Measurements from ENCODE around the gene RAB26.

Gene RAB26

DNA sequence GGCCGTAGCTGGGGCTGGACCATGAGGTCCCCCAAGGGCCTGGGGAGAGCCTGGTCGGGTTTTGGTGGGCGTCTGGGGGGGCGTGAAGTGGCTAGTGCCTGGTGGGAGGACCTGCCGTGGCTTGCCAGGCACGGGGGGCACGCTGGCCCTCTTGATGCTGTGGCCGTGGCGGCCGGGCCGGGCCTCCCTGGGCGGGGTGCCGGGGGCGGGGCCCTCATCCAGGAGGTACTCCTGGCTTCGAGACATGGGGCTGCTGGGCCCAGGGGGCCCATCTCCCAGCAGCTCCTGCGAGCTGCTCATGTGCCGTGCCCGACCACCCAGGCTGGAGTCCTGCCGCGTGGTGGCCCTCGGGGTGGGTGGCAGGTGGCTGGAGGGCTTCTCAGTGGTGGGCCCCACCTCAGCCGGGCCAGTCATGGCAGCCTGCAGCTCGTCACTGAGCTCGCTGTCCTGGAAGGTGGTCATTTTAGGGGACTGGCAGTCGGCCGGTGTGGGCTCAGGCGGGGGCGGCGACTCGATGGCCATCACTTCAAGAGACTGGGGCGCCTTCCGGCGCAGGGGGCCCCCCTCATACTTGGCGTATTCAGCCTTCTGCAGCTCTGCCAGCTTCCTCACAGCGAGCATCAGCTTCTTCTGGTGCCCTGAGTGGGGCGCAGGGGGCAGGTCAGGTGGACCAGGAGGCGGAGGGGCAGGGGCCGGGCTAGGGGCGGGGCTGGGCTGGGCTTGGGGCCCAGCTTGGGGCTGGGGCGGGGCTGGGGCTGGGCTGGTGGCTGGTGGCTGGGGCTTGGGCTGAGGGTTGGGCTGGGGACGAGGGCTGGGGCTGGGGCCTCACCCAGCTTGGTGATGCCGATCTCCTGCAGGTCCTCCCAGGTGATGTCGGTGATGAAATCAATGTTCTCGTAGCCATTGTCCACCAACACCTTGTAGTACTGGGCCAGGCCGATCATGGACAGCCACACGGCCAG is 32.8 kb downstream of the RAB26 start:
- H3K27me3 ChIP-seq (ENCODE audit: control insufficient read depth, insufficient read depth, low read length): no peaks in the 10 kb centered on the region
- H3K79me2 ChIP-seq: no peaks in the 10 kb centered on the region
- H3K27ac ChIP-seq: no peak overlapping the region
- H2AFZ ChIP-seq: no peak overlapping the region
- no peaks in the 10 kb centered on the region for H3K4me1 ChIP-seq
- H3K36me3 ChIP-seq (ENCODE audit: control insufficient read depth, insufficient read depth, low read length): no peaks in the 10 kb centered on the region
- TF ChIP-seq, protein P1, sequence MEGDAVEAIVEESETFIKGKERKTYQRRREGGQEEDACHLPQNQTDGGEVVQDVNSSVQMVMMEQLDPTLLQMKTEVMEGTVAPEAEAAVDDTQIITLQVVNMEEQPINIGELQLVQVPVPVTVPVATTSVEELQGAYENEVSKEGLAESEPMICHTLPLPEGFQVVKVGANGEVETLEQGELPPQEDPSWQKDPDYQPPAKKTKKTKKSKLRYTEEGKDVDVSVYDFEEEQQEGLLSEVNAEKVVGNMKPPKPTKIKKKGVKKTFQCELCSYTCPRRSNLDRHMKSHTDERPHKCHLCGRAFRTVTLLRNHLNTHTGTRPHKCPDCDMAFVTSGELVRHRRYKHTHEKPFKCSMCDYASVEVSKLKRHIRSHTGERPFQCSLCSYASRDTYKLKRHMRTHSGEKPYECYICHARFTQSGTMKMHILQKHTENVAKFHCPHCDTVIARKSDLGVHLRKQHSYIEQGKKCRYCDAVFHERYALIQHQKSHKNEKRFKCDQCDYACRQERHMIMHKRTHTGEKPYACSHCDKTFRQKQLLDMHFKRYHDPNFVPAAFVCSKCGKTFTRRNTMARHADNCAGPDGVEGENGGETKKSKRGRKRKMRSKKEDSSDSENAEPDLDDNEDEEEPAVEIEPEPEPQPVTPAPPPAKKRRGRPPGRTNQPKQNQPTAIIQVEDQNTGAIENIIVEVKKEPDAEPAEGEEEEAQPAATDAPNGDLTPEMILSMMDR (IDR thresholded peaks at IDR 0.05): no peak
- H3K4me2 ChIP-seq (ENCODE audit: low read length): no peak overlapping the region
- H3K9me3 ChIP-seq (ENCODE audit: control insufficient read depth, low read length): no peaks in the 10 kb centered on the region
- no peak overlapping the region for H3K4me3 ChIP-seq (ENCODE audit: low read depth, low read length)
- no peak overlapping the region for H3K9ac ChIP-seq

DNA sequence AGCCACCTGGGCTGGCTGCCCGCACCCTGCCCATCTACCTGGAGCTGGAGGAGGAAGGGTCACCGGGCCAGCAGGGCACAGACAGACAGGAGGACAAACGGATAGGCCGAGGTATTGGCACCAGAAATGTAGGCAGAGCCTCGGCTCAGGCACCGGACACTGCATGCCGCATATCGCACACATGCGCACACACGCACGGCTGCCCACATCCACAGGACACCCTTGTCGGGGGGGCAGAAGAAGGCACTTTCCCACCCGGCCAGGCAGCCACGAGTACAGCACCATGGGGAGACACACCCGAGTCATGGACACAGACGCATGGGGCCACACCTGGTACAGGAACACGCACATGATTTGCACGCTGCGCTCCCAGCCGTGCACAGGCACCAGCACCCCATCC is 33.5 kb downstream of the RAB26 start:
- TF ChIP-seq, protein P1 (IDR thresholded peaks at IDR 0.05): no peak
- no peaks in the 10 kb centered on the region for H3K9me3 ChIP-seq (ENCODE audit: control insufficient read depth, low read length)
- H3K4me1 ChIP-seq: no peaks in the 10 kb centered on the region
- H3K9ac ChIP-seq: no peak overlapping the region
- no peaks in the 10 kb centered on the region for H3K36me3 ChIP-seq (ENCODE audit: control insufficient read depth, insufficient read depth, low read length)
- H2AFZ ChIP-seq: no peak overlapping the region
- no peaks in the 10 kb centered on the region for H3K27me3 ChIP-seq (ENCODE audit: control insufficient read depth, insufficient read depth, low read length)
- H3K79me2 ChIP-seq: no peaks in the 10 kb centered on the region
- no peak overlapping the region for H3K4me2 ChIP-seq (ENCODE audit: low read length)
- H3K4me3 ChIP-seq (ENCODE audit: low read depth, low read length): no peak overlapping the region
- no peak overlapping the region for H3K27ac ChIP-seq

DNA sequence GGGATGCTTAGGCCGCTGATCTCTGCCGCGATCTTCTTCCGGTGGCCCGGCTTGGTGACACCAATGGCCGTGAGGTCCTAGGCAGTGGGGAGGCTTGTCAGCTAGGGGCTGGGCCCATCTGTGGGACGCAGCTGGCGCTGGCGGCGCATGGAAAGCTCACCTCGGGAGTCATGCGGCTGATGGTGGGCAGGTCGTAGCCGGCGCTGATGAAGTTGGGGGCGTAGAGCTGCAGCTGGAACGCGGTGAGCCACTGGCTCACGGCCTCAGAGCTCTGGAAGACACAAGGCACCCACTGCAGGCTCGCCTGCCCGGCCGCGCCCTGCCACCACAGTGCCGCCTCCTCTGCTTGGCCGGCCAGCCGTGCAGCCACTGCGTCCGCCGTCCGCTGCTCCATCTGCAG is 35.2 kb downstream of the RAB26 start:
- Histone ChIP-seq H3K27ac (no peak overlapping the region), H3K27me3 (ENCODE audit: control insufficient read depth, insufficient read depth, low read length) (no peaks in the 10 kb centered on the region), H3K9me3 (ENCODE audit: control insufficient read depth, low read length) (no peaks in the 10 kb centered on the region), H3K4me3 (ENCODE audit: low read depth, low read length) (no peak overlapping the region), H3K36me3 (ENCODE audit: control insufficient read depth, insufficient read depth, low read length) (no peaks in the 10 kb centered on the region), H3K79me2 (no peaks in the 10 kb centered on the region), H3K4me2 (ENCODE audit: low read length) (no peak overlapping the region), H3K4me1 (no peaks in the 10 kb centered on the region), H2AFZ (no peak overlapping the region), H3K9ac (no peak overlapping the region)
- TF ChIP-seq, protein P1 (IDR thresholded peaks at IDR 0.05): no peak

DNA sequence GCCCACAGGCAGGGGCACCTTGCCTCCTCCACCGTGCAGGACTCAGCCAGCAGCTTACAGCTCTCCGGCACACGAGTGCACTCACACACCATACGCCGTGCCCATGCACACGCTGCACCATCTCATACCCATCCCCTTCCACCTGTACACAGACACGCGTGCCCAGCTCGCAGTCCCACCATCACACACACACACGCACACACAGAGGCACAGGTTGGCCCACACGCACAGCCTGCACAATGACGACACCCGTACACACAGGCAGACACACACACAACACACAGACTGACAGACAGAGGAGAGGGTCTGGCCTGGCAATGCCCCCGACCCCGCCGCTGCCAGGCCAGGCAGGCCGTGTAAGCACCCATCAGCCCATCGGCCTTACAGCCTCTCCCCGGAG is 35.9 kb downstream of the RAB26 start:
- TF ChIP-seq, protein P1 (IDR thresholded peaks at IDR 0.05): no peak
- H3K4me1 ChIP-seq: no peaks in the 10 kb centered on the region
- H3K27me3 ChIP-seq (ENCODE audit: control insufficient read depth, insufficient read depth, low read length): no peaks in the 10 kb centered on the region
- H3K36me3 ChIP-seq (ENCODE audit: control insufficient read depth, insufficient read depth, low read length): no peaks in the 10 kb centered on the region
- H2AFZ ChIP-seq: no peak overlapping the region
- no peak overlapping the region for H3K4me2 ChIP-seq (ENCODE audit: low read length)
- H3K4me3 ChIP-seq (ENCODE audit: low read depth, low read length): no peak overlapping the region
- no peak overlapping the region for H3K27ac ChIP-seq
- no peaks in the 10 kb centered on the region for H3K79me2 ChIP-seq
- H3K9ac ChIP-seq: no peak overlapping the region
- H3K9me3 ChIP-seq (ENCODE audit: control insufficient read depth, low read length): no peaks in the 10 kb centered on the region

DNA sequence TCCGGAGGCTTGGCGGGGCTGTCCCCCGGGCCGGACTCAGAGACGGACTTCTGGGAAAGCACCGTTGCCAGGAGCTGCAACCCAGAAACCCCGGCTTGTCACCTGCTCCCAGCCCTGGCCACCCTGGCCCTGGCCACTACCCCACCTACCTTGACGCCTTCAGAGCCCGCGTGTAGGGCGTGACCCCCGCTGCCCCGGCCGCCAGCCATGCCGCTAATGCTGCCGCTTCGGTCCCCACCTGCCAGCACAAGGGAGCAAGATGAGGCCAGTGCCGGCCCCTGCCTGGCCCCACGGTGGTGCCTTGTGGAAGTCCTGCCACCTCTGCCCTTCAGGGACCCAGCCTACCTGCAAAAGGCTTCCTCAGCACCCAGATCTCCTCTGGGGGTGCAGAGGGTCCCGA is 36.5 kb downstream of the RAB26 start:
- H3K9ac ChIP-seq: no peak overlapping the region
- H3K27me3 ChIP-seq (ENCODE audit: control insufficient read depth, insufficient read depth, low read length): no peaks in the 10 kb centered on the region
- H3K4me1 ChIP-seq: no peaks in the 10 kb centered on the region
- no peaks in the 10 kb centered on the region for H3K36me3 ChIP-seq (ENCODE audit: control insufficient read depth, insufficient read depth, low read length)
- no peaks in the 10 kb centered on the region for H3K9me3 ChIP-seq (ENCODE audit: control insufficient read depth, low read length)
- H3K79me2 ChIP-seq: no peaks in the 10 kb centered on the region
- H3K4me2 ChIP-seq (ENCODE audit: low read length): no peak overlapping the region
- no peak overlapping the region for H2AFZ ChIP-seq
- H3K27ac ChIP-seq: no peak overlapping the region
- no peak overlapping the region for H3K4me3 ChIP-seq (ENCODE audit: low read depth, low read length)
- TF ChIP-seq, protein P1 (IDR thresholded peaks at IDR 0.05): no peak

All from parathyroid adenoma (tissue), 2 donors.